Mesendoderm (in vitro differentiated cells): ENCODE measurements around the gene SLC6A13.

ENCODE experiments used
- DNase-seq: peaks from one replicate; pipeline ENCODE4 v3.0.0; 2013
- H2AK5ac ChIP-seq: 2 replicates; pipeline ENCODE4 v1.6.1; 2013; ENCODE audit warnings: low read length, inconsistent platforms
- H2BK120ac ChIP-seq: 2 replicates; pipeline ENCODE4 v1.6.1; 2013; ENCODE audit warnings: low read depth, mild to moderate bottlenecking, low read length, moderate library complexity, mixed read lengths
- H2BK15ac ChIP-seq: replicated peaks from 2 replicates; pipeline ENCODE4 v1.6.1; 2013; ENCODE audit warnings: low read depth, mild to moderate bottlenecking, moderate library complexity
- H2BK5ac ChIP-seq: 2 replicates; pipeline ENCODE4 v1.6.1; 2013; ENCODE audit warnings: low read length, inconsistent platforms
- H3K18ac ChIP-seq: 2 replicates; pipeline ENCODE4 v1.6.1; 2013; ENCODE audit warnings: mild to moderate bottlenecking, low read length, mixed read lengths
- H3K23ac ChIP-seq: one replicate; pipeline ENCODE4 v1.6.1; 2013; ENCODE audit warnings: low read length
- H3K27ac ChIP-seq: 2 replicates; pipeline ENCODE4 v1.5.1; 2013; ENCODE audit warnings: low read depth, mild to moderate bottlenecking, inconsistent platforms, low read length, moderate library complexity
- H3K27me3 ChIP-seq: 2 replicates; pipeline ENCODE4 v1.6.1; 2013; ENCODE audit warnings: low read length, control low read depth, mild to moderate bottlenecking, inconsistent platforms; ENCODE audit not compliant: insufficient read depth, poor library complexity
- H3K36me3 ChIP-seq: 2 replicates; pipeline ENCODE4 v1.6.1; 2013; ENCODE audit warnings: low read length, inconsistent platforms; ENCODE audit not compliant: control insufficient read depth, insufficient read depth
- H3K4ac ChIP-seq: one replicate; pipeline ENCODE4 v1.6.1; 2013; ENCODE audit warnings: low read depth, mild to moderate bottlenecking, low read length, moderate library complexity
- H3K4me1 ChIP-seq: 2 replicates; pipeline ENCODE4 v1.6.1; 2013; ENCODE audit warnings: low read depth, low read length, inconsistent platforms; ENCODE audit not compliant: control insufficient read depth
- H3K4me2 ChIP-seq: 2 replicates; pipeline ENCODE4 v1.6.1; 2013; ENCODE audit warnings: low read length
- H3K4me3 ChIP-seq: 2 replicates; pipeline ENCODE4 v1.5.1; 2013; ENCODE audit warnings: mild to moderate bottlenecking, low read length
- H3K56ac ChIP-seq: one replicate; pipeline ENCODE4 v1.6.1; 2013; ENCODE audit warnings: low read length
- H3K79me1 ChIP-seq: 2 replicates; pipeline ENCODE4 v1.6.1; 2013; ENCODE audit warnings: low read length, inconsistent platforms
- H3K79me2 ChIP-seq: 2 replicates; pipeline ENCODE4 v1.6.1; 2013; ENCODE audit warnings: mild to moderate bottlenecking, low read length; ENCODE audit not compliant: control insufficient read depth, insufficient read depth
- H3K9ac ChIP-seq: 2 replicates; pipeline ENCODE4 v1.6.1; 2013; ENCODE audit warnings: low read length, inconsistent platforms
- H4K5ac ChIP-seq: one replicate; pipeline ENCODE4 v1.6.1; 2013; ENCODE audit warnings: low read length
- H4K8ac ChIP-seq: one replicate; pipeline ENCODE4 v1.6.1; 2013; ENCODE audit warnings: low read depth, mild to moderate bottlenecking, control low read depth, low read length, moderate library complexity
- WGBS: extraction: QIAGEN DNeasy Blood & Tissue Kit; methylation state at CpG from one replicate; pipeline ENCODE4 v1.1.7; 2013; ENCODE audit warnings: low lambda C conversion rate, missing lambda C conversion rate; ENCODE audit not compliant: insufficient coverage; ENCODE audit errors: extremely low coverage; 5-methylcytosine and 5-hydroxymethylcytosine counted together

The SLC6A13 gene

DNA sequence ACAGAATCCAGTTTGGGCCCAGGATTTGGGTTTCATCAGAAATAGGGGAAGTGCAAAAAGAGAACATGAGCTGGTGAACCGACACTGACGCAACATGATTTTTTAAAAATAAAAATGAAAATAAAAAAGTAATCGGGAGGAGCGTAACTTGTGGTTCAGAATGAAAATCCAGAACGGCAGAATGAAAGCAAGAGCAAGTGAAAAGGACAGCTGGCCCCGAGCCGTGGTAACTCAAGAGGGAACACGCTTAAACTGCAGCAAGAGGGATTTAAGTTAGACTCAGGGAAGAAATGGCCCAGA is 50.3 kb downstream of the SLC6A13 start:
- no peak overlapping the region for H3K23ac ChIP-seq
- no peak overlapping the region for H4K8ac ChIP-seq
- H3K27me3 ChIP-seq: no peaks in the 10 kb centered on the region
- peaks cover 3% of the 10 kb centered on the region for H3K4me1 ChIP-seq
- no peaks in the 10 kb centered on the region for H3K36me3 ChIP-seq
- H3K27ac ChIP-seq: no peak overlapping the region
- no peak overlapping the region for H3K4me2 ChIP-seq
- no CpG with 5 or more reads among the region's 8 CpGs for WGBS
- no peak overlapping the region for H3K56ac ChIP-seq
- H2BK5ac ChIP-seq: no peak overlapping the region
- H4K5ac ChIP-seq: no peak overlapping the region
- H3K18ac ChIP-seq: no peak overlapping the region
- H3K4ac ChIP-seq: no peak overlapping the region
- H2BK15ac ChIP-seq: no peak overlapping the region
- no peak for DNase-seq
- H3K79me1 ChIP-seq: no peaks in the 10 kb centered on the region
- no peak overlapping the region for H3K4me3 ChIP-seq
- no peak overlapping the region for H3K9ac ChIP-seq
- no peak overlapping the region for H2BK120ac ChIP-seq
- H3K79me2 ChIP-seq: no peaks in the 10 kb centered on the region
- H2AK5ac ChIP-seq: no peak overlapping the region

DNA sequence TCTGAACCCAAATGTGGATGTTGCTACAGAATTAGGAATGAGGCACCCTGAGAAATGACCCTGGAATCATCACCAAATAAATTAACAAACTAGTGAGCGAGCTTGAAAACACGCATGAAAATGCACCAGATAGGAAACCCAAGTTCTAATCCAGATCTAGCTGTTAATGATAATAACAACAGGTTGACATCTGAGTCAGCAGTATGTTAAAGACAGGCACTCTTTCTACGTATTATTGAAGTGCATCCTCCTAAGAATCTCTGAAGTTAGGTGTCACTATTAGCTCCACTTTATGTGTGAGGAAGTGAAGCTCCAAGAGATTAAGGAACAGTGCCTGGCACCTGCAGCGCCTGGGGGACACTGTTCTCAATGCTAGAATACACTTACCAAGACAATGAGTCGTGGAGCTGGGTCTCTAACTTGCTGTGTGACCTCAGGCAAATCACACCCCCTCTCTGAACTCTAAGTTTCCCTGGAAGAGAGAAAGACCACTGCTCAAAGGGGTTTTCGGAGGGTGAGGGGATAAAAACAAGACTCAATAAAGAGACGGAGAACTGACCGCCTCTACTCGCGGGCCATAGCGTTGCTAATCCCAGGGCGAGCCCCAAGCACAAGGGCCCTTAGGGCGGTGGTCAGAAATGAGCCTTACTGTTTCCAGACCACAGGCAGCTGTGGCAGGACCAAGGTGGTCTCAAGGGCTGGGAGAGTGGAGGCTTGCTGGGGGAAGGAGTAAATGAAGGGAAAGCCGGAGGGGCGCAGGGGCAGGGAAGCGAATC is 50.8 kb downstream of the SLC6A13 start:
- no peaks in the 10 kb centered on the region for H3K79me1 ChIP-seq
- no peak overlapping the region for H4K5ac ChIP-seq
- no peak overlapping the region for H3K23ac ChIP-seq
- no peak overlapping the region for H2BK5ac ChIP-seq
- H3K27ac ChIP-seq: no peak overlapping the region
- no peak overlapping the region for H3K9ac ChIP-seq
- no peak overlapping the region for H3K4ac ChIP-seq
- H2BK120ac ChIP-seq: no peak overlapping the region
- H3K79me2 ChIP-seq: no peaks in the 10 kb centered on the region
- no peaks in the 10 kb centered on the region for H3K27me3 ChIP-seq
- no peaks in the 10 kb centered on the region for H3K36me3 ChIP-seq
- H2AK5ac ChIP-seq: no peak overlapping the region
- no peak overlapping the region for H3K4me3 ChIP-seq
- no CpG with 5 or more reads among the region's 16 CpGs for WGBS
- H3K4me2 ChIP-seq: no peak overlapping the region
- H4K8ac ChIP-seq: no peak overlapping the region
- H2BK15ac ChIP-seq: no peak overlapping the region
- peaks cover 3% of the 10 kb centered on the region for H3K4me1 ChIP-seq
- no peak overlapping the region for H3K56ac ChIP-seq
- peak; percentile 34 for DNase-seq
- no peak overlapping the region for H3K18ac ChIP-seq

- H3K4me1 ChIP-seq: peaks cover 3% of the 10 kb centered on the region
- no peak overlapping the region for H3K4me2 ChIP-seq
- no peak overlapping the region for H3K4me3 ChIP-seq
- no peak overlapping the region for H3K27ac ChIP-seq
- no peak overlapping the region for H2BK5ac ChIP-seq
- no peak overlapping the region for H4K8ac ChIP-seq
- no peak overlapping the region for H4K5ac ChIP-seq
- H3K27me3 ChIP-seq: no peaks in the 10 kb centered on the region
- H3K4ac ChIP-seq: no peak overlapping the region
- DNase-seq: no peak
- H2BK120ac ChIP-seq: no peak overlapping the region
- H3K18ac ChIP-seq: no peak overlapping the region
- no peaks in the 10 kb centered on the region for H3K79me1 ChIP-seq
- WGBS: no CpG with 5 or more reads among the region's 3 CpGs
- H3K23ac ChIP-seq: no peak overlapping the region
- no peaks in the 10 kb centered on the region for H3K79me2 ChIP-seq
- no peak overlapping the region for H2BK15ac ChIP-seq
- no peak overlapping the region for H3K56ac ChIP-seq
- H2AK5ac ChIP-seq: no peak overlapping the region
- H3K36me3 ChIP-seq: no peaks in the 10 kb centered on the region
- no peak overlapping the region for H3K9ac ChIP-seq
These were observed 51.5 kb downstream of the SLC6A13 start for GRCh38 chr12:211142-211465.

DNA sequence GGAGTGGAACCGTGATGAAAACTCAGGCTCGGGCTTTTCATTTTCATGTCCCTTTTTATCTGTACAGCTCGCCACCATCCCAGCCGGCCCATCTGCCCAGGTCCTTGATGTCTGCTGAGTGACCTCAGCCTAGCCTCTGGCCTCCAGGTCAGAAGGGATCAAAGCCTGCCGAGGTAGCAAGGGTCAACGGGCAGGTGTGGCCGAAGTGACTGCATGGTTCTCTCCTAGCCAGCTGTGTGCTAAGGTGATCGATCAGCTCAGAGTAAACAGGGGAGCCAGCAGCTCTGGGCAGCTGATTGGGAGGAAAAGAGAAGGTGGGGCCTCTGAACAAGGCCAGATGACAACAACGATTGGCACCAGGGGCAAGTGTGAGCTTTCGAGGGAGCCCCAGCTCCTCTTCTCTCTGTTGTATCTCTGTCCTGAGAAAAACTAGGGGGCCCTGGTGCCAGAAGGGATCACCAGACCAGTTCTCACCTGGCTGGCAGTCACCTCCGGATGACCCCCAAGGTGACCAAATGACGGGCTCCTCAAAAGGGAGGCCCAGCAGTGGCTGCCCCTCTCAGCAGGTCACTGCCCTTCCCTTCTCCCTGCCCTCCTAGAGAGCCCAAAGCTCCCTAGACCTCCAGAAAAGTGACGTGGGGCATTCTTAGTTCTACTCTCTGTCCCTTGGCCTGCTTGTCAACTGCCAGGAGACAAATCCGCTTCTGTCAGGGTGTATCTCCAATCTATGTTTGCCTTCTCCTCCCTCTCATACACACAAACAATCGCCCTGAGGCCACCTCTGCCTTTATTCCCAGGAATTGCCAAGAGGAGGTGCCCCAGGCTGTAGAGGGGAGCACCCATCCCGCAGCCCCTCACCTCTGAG is 52.1 kb downstream of the SLC6A13 start:
- Histone ChIP-seq H3K23ac (no peak overlapping the region), H3K9ac (no peak overlapping the region), H3K79me1 (no peaks in the 10 kb centered on the region), H3K4ac (no peak overlapping the region), H3K36me3 (no peaks in the 10 kb centered on the region), H3K4me3 (no peak overlapping the region), H3K27me3 (no peaks in the 10 kb centered on the region), H3K27ac (no peak overlapping the region), H3K56ac (no peak overlapping the region), H3K79me2 (no peaks in the 10 kb centered on the region), H2AK5ac (no peak overlapping the region), H2BK120ac (no peak overlapping the region), H4K8ac (no peak overlapping the region), H3K4me1 (peaks cover 3% of the 10 kb centered on the region), H3K4me2 (no peak overlapping the region), H4K5ac (no peak overlapping the region), H2BK5ac (no peak overlapping the region), H3K18ac (no peak overlapping the region), H2BK15ac (no peak overlapping the region)
- no CpG with 5 or more reads among the region's 16 CpGs for WGBS
- DNase-seq: no peak

DNA sequence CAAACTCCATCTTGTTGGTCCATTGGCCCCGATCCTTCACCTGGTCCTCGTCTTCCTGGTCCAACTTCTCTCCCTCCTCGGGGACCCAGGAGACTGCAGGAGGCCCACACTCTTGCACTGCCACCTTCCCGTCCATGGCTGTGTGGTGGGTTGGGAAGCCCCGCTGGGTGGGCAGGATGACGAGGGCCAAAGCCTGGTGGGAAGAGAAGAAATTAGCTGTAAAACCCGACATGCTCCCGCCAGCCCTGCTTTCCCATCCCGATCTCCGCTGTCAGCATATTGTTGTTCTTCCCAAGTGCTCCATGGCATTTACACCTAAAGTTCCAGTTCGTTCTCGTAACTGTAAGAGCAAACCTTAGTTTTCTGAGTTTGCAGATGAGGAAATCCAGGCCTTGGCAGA is 52.8 kb downstream of the SLC6A13 start:
- Histone ChIP-seq H3K27me3 (peaks cover 2% of the 10 kb centered on the region), H4K5ac (no peak overlapping the region), H3K23ac (no peak overlapping the region), H3K4me1 (peaks cover 3% of the 10 kb centered on the region), H2BK120ac (no peak overlapping the region), H3K4me2 (no peak overlapping the region), H3K79me2 (no peaks in the 10 kb centered on the region), H3K79me1 (no peaks in the 10 kb centered on the region), H2BK15ac (no peak overlapping the region), H3K9ac (no peak overlapping the region), H2BK5ac (no peak overlapping the region), H3K4me3 (no peak overlapping the region), H3K56ac (no peak overlapping the region), H4K8ac (no peak overlapping the region), H3K27ac (no peak overlapping the region), H3K36me3 (no peaks in the 10 kb centered on the region), H3K18ac (no peak overlapping the region), H2AK5ac (no peak overlapping the region), H3K4ac (no peak overlapping the region)
- DNase-seq: no peak
- no CpG with 5 or more reads among the region's 12 CpGs for WGBS
